HepG2 (cell line): ENCODE measurements around the gene RGS19. TPM values are rescaled to one million over a fixed set of nuclear protein-coding genes. Genes with fewer than 3 reads are reported as not detected.
A peak's percentile ranks its signal among the peaks of the same experiment; 100 is the strongest.

ENCODE experiments used
- BORCS8-MEF2B ChIP-seq: sonication (generic); formaldehyde crosslinking; IDR thresholded peaks from 2 replicates; pipeline ENCODE4 v1.8.0; 2022; ENCODE audit warnings: mild to moderate bottlenecking, missing genetic modification reagents
- ELF4 ChIP-seq: sonication (generic); formaldehyde crosslinking; IDR thresholded peaks from 2 replicates; pipeline ENCODE4 v1.5.0; 2020; ENCODE audit warnings: missing genetic modification reagents, mild to moderate bottlenecking, moderate library complexity, borderline replicate concordance
- MTA3 ChIP-seq: sonication (generic); formaldehyde crosslinking; IDR thresholded peaks from 2 replicates; pipeline ENCODE4 v1.4.0; 2020; ENCODE audit warnings: missing genetic modification reagents
- NFAT5 ChIP-seq: sonication (generic); formaldehyde crosslinking; IDR thresholded peaks from 2 replicates; pipeline ENCODE4 v1.4.0; 2020; ENCODE audit warnings: missing genetic modification reagents
- RBM22 ChIP-seq: fragments of 200-400 bp; formaldehyde crosslinking; optimal IDR thresholded peaks from 2 replicates; pipeline ENCODE3; 2017; ENCODE audit warnings: mild to moderate bottlenecking, low read length, moderate library complexity
- SALL1 ChIP-seq: sonication (generic); formaldehyde crosslinking; IDR thresholded peaks from 2 replicates; pipeline ENCODE4 v1.8.0; 2022; ENCODE audit warnings: mild to moderate bottlenecking, missing genetic modification reagents
- SNAPC5 ChIP-seq: sonication (generic); formaldehyde crosslinking; IDR thresholded peaks from 2 replicates; pipeline ENCODE4 v1.8.1; 2023; ENCODE audit warnings: mild to moderate bottlenecking, missing genetic modification reagents, borderline replicate concordance
- SP140L ChIP-seq: sonication (generic); formaldehyde crosslinking; IDR thresholded peaks from 2 replicates; pipeline ENCODE4 v1.4.0; 2020; ENCODE audit warnings: missing genetic modification reagents, borderline replicate concordance
- TAF1 ChIP-seq: sonication (generic); formaldehyde crosslinking; IDR thresholded peaks from 2 replicates; pipeline ENCODE4 v1.4.0; 2020; ENCODE audit warnings: missing genetic modification reagents
- U2AF1 ChIP-seq: fragments of 200-400 bp; formaldehyde crosslinking; optimal IDR thresholded peaks from 2 replicates; pipeline ENCODE3; 2017; ENCODE audit warnings: mild to moderate bottlenecking, low read depth, low read length
- ZBTB7A ChIP-seq: sonication (generic); formaldehyde crosslinking; IDR thresholded peaks from 2 replicates; pipeline ENCODE4 v1.8.0; 2022; ENCODE audit warnings: mild to moderate bottlenecking, missing genetic modification reagents
- ZKSCAN8 ChIP-seq: IDR thresholded peaks from 2 replicates; pipeline ENCODE4 v1.6.1; 2016; ENCODE audit warnings: borderline replicate concordance, missing genetic modification reagents, missing compliant biosample characterization
- ZNF281 ChIP-seq: sonication (generic); formaldehyde crosslinking; IDR thresholded peaks from 2 replicates; pipeline ENCODE4 v1.4.0; 2020; ENCODE audit warnings: missing genetic modification reagents, borderline replicate concordance
- ZNF460 ChIP-seq: sonication (generic); formaldehyde crosslinking; IDR thresholded peaks from 2 replicates; pipeline ENCODE4 v1.5.1; 2020; ENCODE audit warnings: missing genetic modification reagents, mild to moderate bottlenecking, borderline replicate concordance
- ZNF644 ChIP-seq: IDR thresholded peaks from 2 replicates; pipeline ENCODE4 v1.6.1; 2016; ENCODE audit warnings: low read depth
- ZNF740 ChIP-seq: sonication (generic); formaldehyde crosslinking; IDR thresholded peaks from 2 replicates; pipeline ENCODE4 v1.4.0; 2020; ENCODE audit warnings: missing genetic modification reagents
- ZNF784 ChIP-seq: sonication (generic); formaldehyde crosslinking; IDR thresholded peaks from 2 replicates; pipeline ENCODE4 v1.5.1; 2020; ENCODE audit warnings: missing genetic modification reagents, mild to moderate bottlenecking, borderline replicate concordance
- polyA plus RNA-seq, 8 experiments: library from polyadenylated mRNA; depleted of rRNA in 3 of 8; stranded (reverse) in 7 of 8; unstranded in 1 of 8; fragments of >200 nt; fragmentation: Illumina TruSeq in 4 of 8; extraction: Trizol in 4 of 8; gene quantifications; 2 replicates each; pipeline versions ENCODE4 v1.2.1 to v1.2.3, GENCODE V29; 2011 to 2016; ENCODE audit warnings: low read depth in 4 of 8, missing spikeins in 1 of 8, mixed read lengths in 1 of 8; ENCODE audit not compliant: insufficient read depth in 1 of 8
- total RNA-seq, 5 experiments: library from RNA; depleted of rRNA; stranded (reverse); fragments of >200 nt; fragmentation: Illumina TruSeq; extraction: Trizol; gene quantifications; 2 replicates each; pipeline ENCODE4 v1.2.3, GENCODE V29; 2016; ENCODE audit warnings: low read depth in 1 of 5
- TF ChIP-seq, protein P1 (sequence below): sonication (generic); formaldehyde crosslinking; IDR thresholded peaks from 2 replicates; pipeline ENCODE4 v1.8.0; 2022; ENCODE audit warnings: missing genetic modification reagents, low read depth, mild to moderate bottlenecking, borderline replicate concordance
- TF ChIP-seq, protein P2 (sequence below): IDR thresholded peaks from 2 replicates; pipeline ENCODE4 v1.6.1; 2012; ENCODE audit warnings: inconsistent platforms

The RGS19 gene
- total and polyA plus RNA-seq, 2 of the 13 experiments (the other 11 are each of a cell fraction or from before 2014, with no cell fraction given) = 10.7 to 11.9 TPM

DNA sequence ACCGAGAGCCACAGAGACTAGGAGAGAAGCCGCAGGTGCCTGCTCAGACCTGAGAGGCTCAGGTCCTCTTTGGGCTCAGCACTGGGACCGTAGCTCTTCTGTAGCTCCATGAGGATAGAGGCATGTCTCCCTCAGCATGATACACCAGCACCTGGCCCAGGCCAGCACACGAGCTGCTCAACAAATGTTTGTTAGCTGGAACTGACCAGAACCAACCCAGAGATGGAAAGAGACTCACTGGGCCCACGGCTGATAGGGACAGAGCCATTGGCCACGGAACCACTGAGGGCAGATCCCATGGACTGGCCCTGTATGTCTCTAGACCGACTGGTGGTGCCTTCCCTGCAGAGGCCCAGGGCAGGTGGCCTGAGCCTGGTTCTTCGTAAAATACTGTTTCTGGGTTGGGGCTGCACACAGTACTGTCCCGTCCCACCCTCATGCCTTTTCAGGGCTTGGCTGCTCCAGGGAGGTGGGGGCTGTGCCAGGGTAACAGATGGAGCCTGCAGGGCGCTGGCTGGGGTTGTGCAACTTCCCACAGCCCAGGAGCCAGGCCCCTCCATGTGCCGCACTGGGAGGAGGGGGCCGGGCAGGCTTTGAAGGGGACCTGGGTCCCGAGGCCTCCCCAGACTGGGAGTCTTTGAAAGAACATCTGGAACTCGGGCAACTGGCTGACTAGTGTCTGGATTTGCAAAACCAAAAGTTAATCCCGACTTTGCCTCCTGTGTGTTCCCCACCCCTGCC, 38.1 kb downstream of the RGS19 start (continued):
- 0 out of 2 replicates have a peak, but pooled peaks have one; percentile 68 for TF ChIP-seq SNAPC5 (CRISPR knock-in tag)
- TF ChIP-seq TAF1 (CRISPR knock-in tag) = no peak; the same call in 1 of the 2 replicates
- no peak for TF ChIP-seq MTA3 (CRISPR knock-in tag)
- no peak for TF ChIP-seq ZNF460 (CRISPR knock-in tag)
- TF ChIP-seq ZNF281 (CRISPR knock-in tag) = peak; percentile 81; the same call in 1 of the 2 replicates
- no peak for TF ChIP-seq ZNF784 (CRISPR knock-in tag)
- peak; percentile 66 for TF ChIP-seq NFAT5 (CRISPR knock-in tag)
- no peak for TF ChIP-seq U2AF1
- TF ChIP-seq RBM22 = peak; percentile 95
- TF ChIP-seq, protein P1, sequence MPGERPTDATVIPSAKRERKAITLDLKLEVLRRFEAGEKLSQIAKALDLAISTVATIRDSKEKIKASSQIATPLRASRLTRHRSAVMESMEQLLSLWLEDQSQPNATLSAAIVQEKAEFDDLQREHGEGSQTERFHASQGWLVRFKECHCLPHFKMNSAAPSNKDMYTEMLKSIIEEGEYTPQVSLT (CRISPR knock-in tag) = no peak
- peak; percentile 72; the same call in 1 of the 2 replicates for TF ChIP-seq ZBTB7A (CRISPR knock-in tag)
- TF ChIP-seq, protein P2, sequence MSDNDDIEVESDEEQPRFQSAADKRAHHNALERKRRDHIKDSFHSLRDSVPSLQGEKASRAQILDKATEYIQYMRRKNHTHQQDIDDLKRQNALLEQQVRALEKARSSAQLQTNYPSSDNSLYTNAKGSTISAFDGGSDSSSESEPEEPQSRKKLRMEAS = peak; percentile 87
- TF ChIP-seq BORCS8-MEF2B (CRISPR knock-in tag) = peak; percentile 60
- no peak for TF ChIP-seq ZNF644 (CRISPR knock-in tag)
- no peak; the same call in 1 of the 2 replicates for TF ChIP-seq ZKSCAN8 (CRISPR knock-in tag)
- no peak; the same call in 1 of the 2 replicates for TF ChIP-seq SP140L (CRISPR knock-in tag)
- peak; percentile 81; the same call in 1 of the 2 replicates for TF ChIP-seq ZNF740 (CRISPR knock-in tag)
- peak; percentile 38; the same call in 1 of the 2 replicates for TF ChIP-seq SALL1 (CRISPR knock-in tag)
- TF ChIP-seq ELF4 = no peak
